SU-DHL-6 (cell line): ENCODE results near the gene ANTXR1.

Experiments
- CTCF ChIP-seq: fragments of 200-600 bp; sonication (generic); IDR thresholded peaks from one replicate; pipeline ENCODE4 v1.5.1; 2017; ENCODE audit warnings: antibody characterized with exemption, mild to moderate bottlenecking, low read length, moderate library complexity; ENCODE audit not compliant: insufficient read depth, poor library complexity, severe bottlenecking
- EZH2phosphoT487 ChIP-seq: fragments of 200-600 bp; sonication (generic), shearing (Covaris generic); conservative IDR thresholded peaks from 2 replicates; pipeline ENCODE4 v1.6.1; 2018; ENCODE audit warnings: mild to moderate bottlenecking, antibody characterized with exemption, low read length, moderate library complexity, mixed read lengths

GRCh38 chr2:69163556-69163955 lies 150.6 kb downstream of the ANTXR1 start:
- TF ChIP-seq CTCF: no peak
- TF ChIP-seq EZH2phosphoT487: no peak
